Glutamatergic neuron (in vitro differentiated cells): ENCODE measurements around the gene FAM234A. TPM values are rescaled to one million over a fixed set of nuclear protein-coding genes. Genes with fewer than 3 reads are reported as not detected.

Experiments
- DNase-seq: peaks from one replicate; pipeline ENCODE4 v3.0.0; 2022
- H3K27ac Mint-ChIP-seq: one replicate; pipeline ENCODE4 v1.8.0; 2020; ENCODE audit warnings: mild to moderate bottlenecking, mixed read lengths, inconsistent platforms; ENCODE audit not compliant: unreplicated experiment
- H3K27me3 Mint-ChIP-seq: one replicate; pipeline ENCODE4 v1.8.0; 2020; ENCODE audit warnings: mild to moderate bottlenecking, moderate library complexity, mixed read lengths, inconsistent platforms; ENCODE audit not compliant: unreplicated experiment
- H3K36me3 Mint-ChIP-seq: one replicate; pipeline ENCODE4 v1.8.0; 2020; ENCODE audit warnings: mild to moderate bottlenecking, mixed read lengths, inconsistent platforms; ENCODE audit not compliant: unreplicated experiment
- H3K4me1 Mint-ChIP-seq: one replicate; pipeline ENCODE4 v1.8.0; 2020; ENCODE audit warnings: mild to moderate bottlenecking, low read depth, mixed read lengths, inconsistent platforms; ENCODE audit not compliant: unreplicated experiment
- H3K4me3 Mint-ChIP-seq: one replicate; pipeline ENCODE4 v1.8.0; 2020; ENCODE audit warnings: mild to moderate bottlenecking, mixed read lengths, inconsistent platforms; ENCODE audit not compliant: unreplicated experiment
- H3K9me3 Mint-ChIP-seq: one replicate; pipeline ENCODE4 v1.8.0; 2020; ENCODE audit warnings: mild to moderate bottlenecking, moderate library complexity, mixed read lengths, inconsistent platforms; ENCODE audit not compliant: unreplicated experiment
- total RNA-seq: library from RNA; stranded (reverse); fragmentation: NEBNext Ultra II Directional; extraction: Animal tissue kit (Norgen Biotek cat#: 25700); gene quantifications from one replicate; pipeline ENCODE4 v1.2.1, GENCODE V29; 2021; ENCODE audit not compliant: unreplicated experiment
- TF ChIP-seq, protein P1 (sequence below): fragments of 200-600 bp; sonication (generic); IDR thresholded peaks from one replicate; pipeline ENCODE4 v1.5.0; 2021; ENCODE audit not compliant: partially characterized antibody, unreplicated experiment

The FAM234A gene
- total RNA-seq, 1 donor from 2014 or later = 82.7 TPM

DNA sequence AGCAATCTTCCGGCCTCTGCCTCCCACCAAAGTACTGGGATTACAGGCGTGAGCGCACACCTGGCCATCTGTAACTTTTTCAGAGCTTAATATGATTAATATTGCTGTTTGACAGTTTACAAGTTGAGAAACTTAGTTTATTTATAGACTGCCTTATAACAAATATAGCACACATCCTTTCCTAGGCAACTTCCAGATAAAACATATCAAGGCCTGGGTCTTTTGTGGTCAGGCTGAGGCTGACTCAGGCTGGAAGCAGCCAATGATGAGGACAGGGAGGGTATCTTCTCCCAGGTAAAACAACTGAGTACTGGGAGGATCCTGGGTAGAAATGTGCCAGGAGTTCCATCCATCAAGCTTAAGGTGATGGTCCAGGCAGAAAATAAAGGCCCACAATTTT, 21.6 kb upstream of the FAM234A start:
- H3K4me1 Mint-ChIP-seq = no peaks in the 10 kb centered on the region
- no peaks in the 10 kb centered on the region for H3K36me3 Mint-ChIP-seq
- H3K27ac Mint-ChIP-seq = no peak overlapping the region
- no peaks in the 10 kb centered on the region for H3K9me3 Mint-ChIP-seq
- H3K4me3 Mint-ChIP-seq = no peak overlapping the region
- H3K27me3 Mint-ChIP-seq = no peaks in the 10 kb centered on the region
- no peak for DNase-seq
- TF ChIP-seq, protein P1, sequence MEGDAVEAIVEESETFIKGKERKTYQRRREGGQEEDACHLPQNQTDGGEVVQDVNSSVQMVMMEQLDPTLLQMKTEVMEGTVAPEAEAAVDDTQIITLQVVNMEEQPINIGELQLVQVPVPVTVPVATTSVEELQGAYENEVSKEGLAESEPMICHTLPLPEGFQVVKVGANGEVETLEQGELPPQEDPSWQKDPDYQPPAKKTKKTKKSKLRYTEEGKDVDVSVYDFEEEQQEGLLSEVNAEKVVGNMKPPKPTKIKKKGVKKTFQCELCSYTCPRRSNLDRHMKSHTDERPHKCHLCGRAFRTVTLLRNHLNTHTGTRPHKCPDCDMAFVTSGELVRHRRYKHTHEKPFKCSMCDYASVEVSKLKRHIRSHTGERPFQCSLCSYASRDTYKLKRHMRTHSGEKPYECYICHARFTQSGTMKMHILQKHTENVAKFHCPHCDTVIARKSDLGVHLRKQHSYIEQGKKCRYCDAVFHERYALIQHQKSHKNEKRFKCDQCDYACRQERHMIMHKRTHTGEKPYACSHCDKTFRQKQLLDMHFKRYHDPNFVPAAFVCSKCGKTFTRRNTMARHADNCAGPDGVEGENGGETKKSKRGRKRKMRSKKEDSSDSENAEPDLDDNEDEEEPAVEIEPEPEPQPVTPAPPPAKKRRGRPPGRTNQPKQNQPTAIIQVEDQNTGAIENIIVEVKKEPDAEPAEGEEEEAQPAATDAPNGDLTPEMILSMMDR = no peak

GRCh38 chr16:220021-220420, 14.6 kb upstream of the FAM234A start:
- no peaks in the 10 kb centered on the region for H3K9me3 Mint-ChIP-seq
- no peaks in the 10 kb centered on the region for H3K27me3 Mint-ChIP-seq
- H3K36me3 Mint-ChIP-seq = peaks cover 5% of the 10 kb centered on the region
- DNase-seq = no peak
- no peak overlapping the region for H3K27ac Mint-ChIP-seq
- H3K4me3 Mint-ChIP-seq = no peak overlapping the region
- TF ChIP-seq, protein P1 = no peak
- H3K4me1 Mint-ChIP-seq = no peaks in the 10 kb centered on the region

- Mint-ChIP-seq H3K4me3 (peak overlapping the region; percentile 93), H3K27ac (peak overlapping the region; percentile 96), H3K36me3 (no peaks in the 10 kb centered on the region), H3K27me3 (peaks cover 2% of the 10 kb centered on the region), H3K4me1 (peaks cover 15% of the 10 kb centered on the region), H3K9me3 (peaks cover 5% of the 10 kb centered on the region)
- no peak for DNase-seq
- TF ChIP-seq, protein P1 = no peak
Observed at GRCh38 chr16:228151-228851, 6.3 kb upstream of the FAM234A start.

DNA sequence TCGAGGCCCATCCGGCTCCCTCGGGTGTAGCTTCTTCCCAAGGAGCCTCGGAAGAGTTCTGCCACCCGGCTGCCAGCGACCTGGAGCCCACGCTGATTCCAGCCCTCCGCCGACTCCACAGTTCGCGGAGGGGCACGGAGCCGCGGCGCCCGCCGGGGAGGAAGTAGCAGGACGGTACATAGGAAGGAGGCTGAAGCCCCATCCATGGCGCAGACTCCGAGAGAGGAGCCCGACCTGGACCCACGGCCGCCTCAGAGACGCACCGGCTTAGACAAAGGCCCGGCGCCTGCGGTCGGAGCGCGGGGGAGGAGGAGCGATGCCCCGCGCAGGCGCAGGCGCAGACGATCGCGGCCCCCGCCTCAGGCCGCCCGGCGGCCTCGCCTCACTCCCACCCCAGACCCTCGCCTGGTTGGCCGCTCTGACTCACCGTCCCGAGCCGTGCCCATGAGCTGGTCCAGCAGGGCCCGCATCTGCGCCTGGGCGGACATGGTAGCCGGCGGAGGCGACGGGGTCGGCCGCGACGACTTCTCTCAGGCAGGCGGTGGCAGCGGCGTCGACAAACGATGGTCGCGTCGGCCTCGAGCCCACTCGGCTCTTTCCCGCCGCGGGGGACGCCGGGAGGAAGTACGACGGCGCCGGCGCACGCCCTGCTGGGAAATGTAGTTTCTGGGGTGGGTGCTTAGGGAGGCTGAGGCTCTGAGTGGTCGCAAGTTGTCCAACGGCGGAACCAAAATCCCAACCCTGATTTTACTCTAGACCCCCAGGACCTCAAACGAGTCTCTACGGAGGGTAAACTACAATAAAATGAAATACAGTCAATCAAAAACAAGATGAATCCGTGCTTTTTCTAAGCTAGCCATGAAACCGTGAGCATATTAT, 5.5 kb upstream of the FAM234A start, which contains the start of gene LUC7L:
Gene LUC7L, minus strand, starts transcription at position 598 of the 879 bp plus-strand sequence. Its CDS starts 110 bp downstream, at position 488.
- TF ChIP-seq, protein P1 = no peak
- Mint-ChIP-seq H3K27me3 (peaks cover 2% of the 10 kb centered on the region), H3K9me3 (peaks cover 5% of the 10 kb centered on the region), H3K4me3 (peak within 1 kb of the TSS; percentile 93), H3K27ac (peak within 1 kb of the TSS; percentile 96), H3K36me3 (no peaks in the 10 kb centered on the region), H3K4me1 (peaks cover 15% of the 10 kb centered on the region)
- peak; percentile 95 for DNase-seq
